ENCODE results near the gene CBLC. TPM values are rescaled to one million over a fixed set of nuclear protein-coding genes. Genes with fewer than 3 reads are reported as not detected.

The CBLC gene
- total and polyA plus RNA-seq, 2 of the 4 experiments (the other 2 are of a cell fraction), result not detected

DNA sequence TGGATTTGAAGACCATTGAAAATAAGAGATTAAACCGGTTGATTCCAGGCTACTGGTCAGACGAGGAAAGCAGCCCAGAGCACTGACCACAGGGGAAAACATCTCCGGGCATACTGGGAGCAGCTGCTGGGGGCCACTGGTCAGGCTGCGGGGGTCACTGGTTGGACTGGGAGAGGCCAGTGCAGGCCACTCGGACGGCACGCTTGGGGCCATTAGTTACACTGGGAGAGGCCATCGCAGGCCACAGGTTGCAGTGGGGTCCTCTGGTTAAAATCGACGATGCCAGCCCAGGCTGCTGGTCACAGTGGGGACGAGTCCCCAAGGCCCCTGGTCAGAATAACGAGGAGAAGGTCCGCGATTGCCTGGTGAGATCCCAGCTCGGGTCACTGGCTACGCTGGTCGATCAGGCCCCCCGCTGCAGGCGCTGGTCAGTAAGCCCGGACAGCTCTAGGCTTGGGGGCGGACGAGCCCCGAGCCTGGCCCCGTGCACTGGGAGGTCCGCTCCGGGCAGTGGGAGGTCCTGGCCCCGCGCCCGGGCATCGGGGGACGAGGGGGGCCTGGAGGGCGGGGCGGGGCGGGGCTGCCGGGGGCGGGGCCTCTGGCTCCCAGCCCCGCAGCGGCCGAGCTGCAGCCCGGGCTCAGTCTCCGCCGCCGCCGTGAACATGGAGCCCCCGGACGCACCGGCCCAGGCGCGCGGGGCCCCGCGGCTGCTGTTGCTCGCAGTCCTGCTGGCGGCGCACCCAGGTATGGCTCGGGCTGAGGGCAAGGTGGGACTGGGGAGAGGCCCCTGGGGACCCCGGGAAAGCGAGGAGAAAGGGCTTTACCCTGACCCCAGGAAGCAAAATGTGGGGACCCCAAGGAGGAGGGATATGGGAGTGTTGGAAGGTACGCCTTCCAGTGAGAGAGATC lies 31.0 kb downstream of the CBLC start, which contains the start of gene BCAM:
TSS of gene BCAM (plus strand) at position 641 of the 909 bp plus-strand sequence. CDS start at position 663, 22 bp downstream.
- ATAC-seq (ENCODE audit: low read depth) (peak; percentile 89), DNase-seq (peak; percentile 54)
- Histone ChIP-seq H2BK120ac (ENCODE audit: low read depth, low read length) (peak within 1 kb of the TSS; percentile 80), H3K9ac (ENCODE audit: low read depth, low read length) (peak within 1 kb of the TSS; percentile 83), H3K27me3 (ENCODE audit: control insufficient read depth, insufficient read depth, low read length) (peaks cover 5% of the 10 kb centered on the region; the same call in 1 of the 2 replicates), H4K8ac (ENCODE audit: low read depth in 2 of 2, low read length in 2 of 2) (peak within 1 kb of the TSS; percentile 82 to 90), H3K79me1 (ENCODE audit: low read depth in 1 of 2, low read length in 2 of 2) (peaks cover 5 to 9% of the 10 kb centered on the region in 2 experiments; a peak in 2 of 4 replicates), H3K4me2 (ENCODE audit: low read depth, low read length) (peak within 1 kb of the TSS; percentile 95), H2AK9ac (replicated peaks; ENCODE audit: low read depth, low read length, poor library complexity) (peak within 1 kb of the TSS; percentile 89), H4K5ac (ENCODE audit: low read depth, low read length) (peak within 1 kb of the TSS; percentile 57), H3K4me3 (ENCODE audit: insufficient read depth, low read depth, low read length) (peak within 1 kb of the TSS; percentile 80), H3K9me3 (ENCODE audit: control insufficient read depth, insufficient read depth, low read length) (peaks cover 5% of the 10 kb centered on the region), H3K14ac (replicated peaks; ENCODE audit: low read depth, low read length) (peak within 1 kb of the TSS; percentile 97), H3K27ac (ENCODE audit: insufficient read depth, low read length) (peak within 1 kb of the TSS; percentile 53), H3K56ac (ENCODE audit: extremely low read depth, insufficient read depth, low read length) (peak within 1 kb of the TSS; percentile 50; the same call in 1 of the 2 replicates), H3K9me1 (ENCODE audit: insufficient read depth, low read length) (no peaks in the 10 kb centered on the region), H2AK5ac (ENCODE audit: low read depth, low read length) (peak within 1 kb of the TSS; percentile 91), H2BK15ac (ENCODE audit: low read depth, low read length) (peak within 1 kb of the TSS; percentile 53; the same call in 1 of the 3 replicates), H3K36me3 (ENCODE audit: control insufficient read depth, insufficient read depth, low read length) (peaks cover 8% of the 10 kb centered on the region), H3K18ac (ENCODE audit: low read depth, low read length) (peak within 1 kb of the TSS; percentile 81), H4K91ac (ENCODE audit: insufficient read depth, low read depth, low read length) (peak within 1 kb of the TSS; percentile 83), H2BK20ac (ENCODE audit: low read depth, low read length) (peak within 1 kb of the TSS; percentile 63), H3K4ac (ENCODE audit: low read depth, low read length) (peak within 1 kb of the TSS; percentile 85), H2AFZ (replicated peaks; ENCODE audit: low read length, poor library complexity) (peak within 1 kb of the TSS; percentile 91), H3K23ac (ENCODE audit: low read depth, low read length) (peak within 1 kb of the TSS; percentile 74; the same call in 1 of the 2 replicates), H4K20me1 (ENCODE audit: insufficient read depth, low read length) (no peaks in the 10 kb centered on the region), H2BK5ac (ENCODE audit: low read depth, low read length, poor library complexity, severe bottlenecking) (peak within 1 kb of the TSS; percentile 23), H3K4me1 (ENCODE audit: control insufficient read depth, insufficient read depth, low read length) (peaks cover 15% of the 10 kb centered on the region)
- dilution Hi-C loops (cut with HindIII; ENCODE audit: low sequenced_read_pairs, unreplicated experiment) (no loop called here), in situ Hi-C loops (cut with MboI; ENCODE audit: low sequenced_read_pairs) (no loop called here), intact Hi-C loops (cut with micrococcal nuclease) (loop anchor here (1.0 to 2.0 kb wide), 2 partner anchors 36 to 237 kb away; no protein-coding TSS in a partner anchor)
- BruUV-seq (replicated peaks), result no TSS peak
- ChIA-PET POLR2A (ENCODE audit: unreplicated experiment) (no interaction called here), CTCF (interaction anchor here (1.1 kb wide), 1 partner anchor 85 kb away, joined by 3 read pairs; no protein-coding TSS in a partner anchor)
- WGBS, 2 experiments (ENCODE audit: extremely low coverage in 2 of 2, insufficient read length in 1 of 2), result 3% methylated on average over 22 of the region's 59 CpGs; no CpG with 5 or more reads in 1 of the 2 experiments
- no peak for TF ChIP-seq RFX5 (IDR thresholded peaks at IDR 0.05; ENCODE audit: low read depth, low read length)
- TF ChIP-seq, protein P1, sequence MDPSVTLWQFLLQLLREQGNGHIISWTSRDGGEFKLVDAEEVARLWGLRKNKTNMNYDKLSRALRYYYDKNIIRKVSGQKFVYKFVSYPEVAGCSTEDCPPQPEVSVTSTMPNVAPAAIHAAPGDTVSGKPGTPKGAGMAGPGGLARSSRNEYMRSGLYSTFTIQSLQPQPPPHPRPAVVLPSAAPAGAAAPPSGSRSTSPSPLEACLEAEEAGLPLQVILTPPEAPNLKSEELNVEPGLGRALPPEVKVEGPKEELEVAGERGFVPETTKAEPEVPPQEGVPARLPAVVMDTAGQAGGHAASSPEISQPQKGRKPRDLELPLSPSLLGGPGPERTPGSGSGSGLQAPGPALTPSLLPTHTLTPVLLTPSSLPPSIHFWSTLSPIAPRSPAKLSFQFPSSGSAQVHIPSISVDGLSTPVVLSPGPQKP (IDR thresholded peaks at IDR 0.05; ENCODE audit: borderline replicate concordance, low read depth, low read length), result no peak
- TF ChIP-seq MXI1 (IDR thresholded peaks at IDR 0.05; ENCODE audit: borderline replicate concordance, low read depth, low read length), result no peak
- no peak for TF ChIP-seq MAFK (IDR thresholded peaks at IDR 0.05; ENCODE audit: low read depth, low read length)
- TF ChIP-seq RCOR1 (IDR thresholded peaks at IDR 0.05; ENCODE audit: insufficient replicate concordance, low read length), result no peak
- no peak for TF ChIP-seq SMC3 (IDR thresholded peaks at IDR 0.05; ENCODE audit: low read depth, low read length)
- TF ChIP-seq MAZ (IDR thresholded peaks at IDR 0.05; ENCODE audit: borderline replicate concordance, low read depth, low read length), result no peak
- TF ChIP-seq NFE2L2 (IDR thresholded peaks at IDR 0.05; ENCODE audit: low read depth, low read length), result no peak
- no peak for TF ChIP-seq RAD21 (IDR thresholded peaks at IDR 0.05; ENCODE audit: low read length)
- TF ChIP-seq BHLHE40 (IDR thresholded peaks at IDR 0.05; ENCODE audit: low read depth, low read length), result no peak
- no peak for TF ChIP-seq FOS (IDR thresholded peaks at IDR 0.05; ENCODE audit: low read depth, low read length)
- TF ChIP-seq, protein P2, sequence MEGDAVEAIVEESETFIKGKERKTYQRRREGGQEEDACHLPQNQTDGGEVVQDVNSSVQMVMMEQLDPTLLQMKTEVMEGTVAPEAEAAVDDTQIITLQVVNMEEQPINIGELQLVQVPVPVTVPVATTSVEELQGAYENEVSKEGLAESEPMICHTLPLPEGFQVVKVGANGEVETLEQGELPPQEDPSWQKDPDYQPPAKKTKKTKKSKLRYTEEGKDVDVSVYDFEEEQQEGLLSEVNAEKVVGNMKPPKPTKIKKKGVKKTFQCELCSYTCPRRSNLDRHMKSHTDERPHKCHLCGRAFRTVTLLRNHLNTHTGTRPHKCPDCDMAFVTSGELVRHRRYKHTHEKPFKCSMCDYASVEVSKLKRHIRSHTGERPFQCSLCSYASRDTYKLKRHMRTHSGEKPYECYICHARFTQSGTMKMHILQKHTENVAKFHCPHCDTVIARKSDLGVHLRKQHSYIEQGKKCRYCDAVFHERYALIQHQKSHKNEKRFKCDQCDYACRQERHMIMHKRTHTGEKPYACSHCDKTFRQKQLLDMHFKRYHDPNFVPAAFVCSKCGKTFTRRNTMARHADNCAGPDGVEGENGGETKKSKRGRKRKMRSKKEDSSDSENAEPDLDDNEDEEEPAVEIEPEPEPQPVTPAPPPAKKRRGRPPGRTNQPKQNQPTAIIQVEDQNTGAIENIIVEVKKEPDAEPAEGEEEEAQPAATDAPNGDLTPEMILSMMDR (conservative IDR thresholded peaks at IDR 0.05; ENCODE audit: low read depth, low read length), result no peak
- no peak for TF ChIP-seq CEBPB (IDR thresholded peaks at IDR 0.05; ENCODE audit: low read depth, low read length)

Data from IMR-90 (cell line).